GM23248 (cell line): Measurements from ENCODE around the gene GEMIN4. TPM values are rescaled to one million over a fixed set of nuclear protein-coding genes. Genes with fewer than 3 reads are reported as not detected.
"Not testable (repeated sequence)": the region's sequence is repeated elsewhere in the genome, so short reads cannot be mapped to it uniquely, and the experiment has no call there.

Experiments
- DNase-seq: peaks from one replicate; pipeline ENCODE4 v3.0.0-alpha.2; 2015
- H2AFZ ChIP-seq: fragments of 200-600 bp; sonication (generic); 2 replicates; pipeline ENCODE4 v1.6.1; 2016; ENCODE audit warnings: antibody characterized with exemption
- H3F3A ChIP-seq: fragments of 200-600 bp; sonication (generic); 2 replicates; pipeline ENCODE4 v1.6.1; 2016; ENCODE audit warnings: mild to moderate bottlenecking, antibody characterized with exemption, mixed run types; ENCODE audit not compliant: insufficient read depth
- H3K27ac ChIP-seq: fragments of 200-600 bp; sonication (generic); 2 replicates; pipeline ENCODE4 v1.5.1; 2016; ENCODE audit warnings: mild to moderate bottlenecking
- H3K27me3 ChIP-seq: fragments of 200-600 bp; sonication (generic); replicated peaks from 2 replicates; pipeline ENCODE4 v1.6.1; 2016; ENCODE audit warnings: mild to moderate bottlenecking; ENCODE audit not compliant: insufficient read depth
- H3K36me3 ChIP-seq: fragments of 200-600 bp; sonication (generic); 2 replicates; pipeline ENCODE4 v1.6.1; 2016; ENCODE audit warnings: low read depth, mild to moderate bottlenecking
- H3K4me1 ChIP-seq: fragments of 200-600 bp; sonication (generic); 2 replicates; pipeline ENCODE4 v1.6.1; 2016; ENCODE audit warnings: mild to moderate bottlenecking; ENCODE audit not compliant: insufficient read depth
- H3K4me2 ChIP-seq: fragments of 200-600 bp; sonication (generic); one replicate; pipeline ENCODE4 v1.6.1; 2016; ENCODE audit warnings: mild to moderate bottlenecking; ENCODE audit not compliant: unreplicated experiment
- H3K4me3 ChIP-seq: fragments of 200-600 bp; sonication (generic); 2 replicates; pipeline ENCODE4 v1.5.1; 2016; ENCODE audit warnings: mild to moderate bottlenecking
- H3K79me2 ChIP-seq: fragments of 200-600 bp; sonication (generic); 2 replicates; pipeline ENCODE4 v1.6.1; 2016; ENCODE audit warnings: mild to moderate bottlenecking; ENCODE audit not compliant: insufficient read depth
- H3K9ac ChIP-seq: fragments of 200-600 bp; sonication (generic); 2 replicates; pipeline ENCODE4 v1.6.1; 2016; ENCODE audit warnings: mild to moderate bottlenecking
- H3K9me2 ChIP-seq: fragments of 200-600 bp; sonication (generic); 2 replicates; pipeline ENCODE4 v1.6.1; 2016; ENCODE audit warnings: mixed run types, mild to moderate bottlenecking, moderate library complexity; ENCODE audit not compliant: insufficient read depth
- H3K9me3 ChIP-seq: fragments of 200-600 bp; sonication (generic); one replicate; pipeline ENCODE4 v1.6.1; 2017; ENCODE audit warnings: low read depth
- H4K20me1 ChIP-seq: fragments of 200-600 bp; sonication (generic); 2 replicates; pipeline ENCODE4 v1.6.0; 2016; ENCODE audit not compliant: insufficient read depth
- EZH2 ChIP-seq: fragments of 200-600 bp; sonication (generic); IDR thresholded peaks from 2 replicates; pipeline ENCODE4 v1.6.1; 2018; ENCODE audit warnings: antibody characterized with exemption, mild to moderate bottlenecking; ENCODE audit not compliant: insufficient read depth, poor library complexity, severe bottlenecking
- EZH2phosphoT487 ChIP-seq: fragments of 200-600 bp; sonication (generic); IDR thresholded peaks from 2 replicates; pipeline ENCODE4 v1.6.1; 2018; ENCODE audit warnings: antibody characterized with exemption, moderate library complexity, mild to moderate bottlenecking, low read depth; ENCODE audit not compliant: insufficient read depth
- WGBS, 2 experiments: methylation state at CpG; one replicate each; pipeline ENCODE4 v1.1.6; 2015 to 2017; ENCODE audit warnings: low lambda C conversion rate in 2 of 2, low coverage in 1 of 2; ENCODE audit errors: missing lambda C conversion rate in 2 of 2; 5-methylcytosine and 5-hydroxymethylcytosine counted together
- in situ Hi-C: fragments of 300-500 bp; cut with MboI; formaldehyde crosslinking; loops from 2 replicates; pipeline ENCODE4 v1.15.0; 2020
- polyA plus RNA-seq: library from polyadenylated mRNA; unstranded; fragments of >200 nt; fragmentation: Nextera tagmentation; extraction: Ambion mirVana; gene quantifications from 2 replicates; pipeline ENCODE4 v1.2.1, GENCODE V29; 2016
- total RNA-seq: library from RNA; depleted of rRNA; stranded (reverse); fragments of >200 nt; shearing (Covaris generic); gene quantifications from 2 replicates; pipeline ENCODE4 v1.2.3, GENCODE V29; 2014

The GEMIN4 gene
- total and polyA plus RNA-seq, 2 experiments from 2014 or later, result 11.1 to 18.2 TPM

GRCh38 chr17:752620-753219 lies 656 bp upstream of the GEMIN4 start:
- peak overlapping the region; percentile 99 for H2AFZ ChIP-seq
- peaks cover 11% of the 10 kb centered on the region; the same call in 1 of the 2 replicates for H3K4me1 ChIP-seq
- peak overlapping the region; percentile 85 for H3K4me3 ChIP-seq
- H4K20me1 ChIP-seq, result no peaks in the 10 kb centered on the region
- no peaks in the 10 kb centered on the region for H3K27me3 ChIP-seq
- H3K79me2 ChIP-seq, result peaks cover 38% of the 10 kb centered on the region
- H3K27ac ChIP-seq, result no peak overlapping the region
- H3K4me2 ChIP-seq, result peak overlapping the region; percentile 95
- H3K9ac ChIP-seq, result peak overlapping the region; percentile 88
- peak; percentile 76 for DNase-seq
- in situ Hi-C loops, result no loop called here
- H3K9me2 ChIP-seq, result no peaks in the 10 kb centered on the region
- no peak for TF ChIP-seq EZH2phosphoT487
- no peak for TF ChIP-seq EZH2
- no peaks in the 10 kb centered on the region for H3K36me3 ChIP-seq
- WGBS, 2 experiments, result 15 to 37% methylated on average over 30 to 43 of the region's 43 CpGs
- H3F3A ChIP-seq, result peaks cover 15% of the 10 kb centered on the region
- no peaks in the 10 kb centered on the region for H3K9me3 ChIP-seq

DNA sequence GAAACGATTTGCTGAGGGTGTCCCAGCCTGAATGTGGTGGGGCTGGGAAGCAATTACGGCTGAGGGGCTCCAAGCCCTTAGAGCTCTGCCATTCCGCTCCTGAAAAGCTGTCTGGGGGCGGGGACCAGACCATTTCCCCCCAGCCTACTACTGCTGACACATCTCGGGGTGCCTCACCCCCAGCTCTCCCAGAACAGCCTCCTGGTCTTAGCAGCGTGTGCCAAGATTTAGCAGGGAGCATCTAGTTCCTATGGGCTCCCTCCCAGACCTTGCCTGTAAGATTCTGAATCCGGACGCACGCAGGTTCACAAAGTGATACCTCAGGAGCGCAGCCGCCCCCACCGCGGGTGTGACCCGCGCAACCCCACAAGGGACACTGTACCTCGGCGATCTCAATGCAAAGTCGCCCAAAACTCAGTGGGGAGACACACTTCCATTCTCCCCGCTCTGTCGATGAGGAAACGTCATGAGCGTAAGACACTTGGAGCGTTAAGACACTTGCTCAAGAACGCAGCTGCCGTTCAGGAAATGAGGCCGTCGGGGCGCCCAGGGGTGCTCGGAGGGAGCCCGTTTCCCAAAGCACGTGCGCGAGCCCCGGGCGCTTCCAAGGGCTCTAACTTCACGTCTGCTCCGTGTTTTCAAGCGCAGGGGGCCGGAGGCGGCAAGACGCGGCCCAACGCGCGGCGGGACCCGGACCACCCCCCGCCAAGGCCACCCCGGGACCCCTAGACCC lies 629 bp downstream of the GEMIN4 start:
- H3K36me3 ChIP-seq, result no peaks in the 10 kb centered on the region
- no peaks in the 10 kb centered on the region for H3K27me3 ChIP-seq
- in situ Hi-C loops, result no loop called here
- peaks cover 15% of the 10 kb centered on the region for H3F3A ChIP-seq
- H4K20me1 ChIP-seq, result no peaks in the 10 kb centered on the region
- H3K4me2 ChIP-seq, result peak overlapping the region; percentile 92
- H2AFZ ChIP-seq, result peak overlapping the region; percentile 99
- H3K9me3 ChIP-seq, result no peaks in the 10 kb centered on the region
- H3K4me3 ChIP-seq, result peak overlapping the region; percentile 85
- peaks cover 11% of the 10 kb centered on the region; the same call in 1 of the 2 replicates for H3K4me1 ChIP-seq
- DNase-seq, result peak; percentile 75
- H3K9me2 ChIP-seq, result no peaks in the 10 kb centered on the region
- H3K27ac ChIP-seq, result peak overlapping the region; percentile 30
- peak overlapping the region; percentile 88 for H3K9ac ChIP-seq
- WGBS, 2 experiments, result 2 to 3% methylated on average over 48 to 49 of the region's 49 CpGs
- peaks cover 40% of the 10 kb centered on the region for H3K79me2 ChIP-seq
- TF ChIP-seq EZH2, result no peak
- no peak for TF ChIP-seq EZH2phosphoT487

- H3K9me2 ChIP-seq, result no peaks in the 10 kb centered on the region
- no peaks in the 10 kb centered on the region for H4K20me1 ChIP-seq
- no peaks in the 10 kb centered on the region for H3K9me3 ChIP-seq
- peaks cover 15% of the 10 kb centered on the region for H3F3A ChIP-seq
- peak overlapping the region; percentile 85 for H3K4me3 ChIP-seq
- H3K36me3 ChIP-seq, result no peaks in the 10 kb centered on the region
- H3K79me2 ChIP-seq, result peaks cover 40% of the 10 kb centered on the region
- in situ Hi-C loops, result no loop called here
- WGBS, 2 experiments, result 52 to 60% methylated on average over 8 of the region's 8 CpGs
- no peaks in the 10 kb centered on the region for H3K27me3 ChIP-seq
- peak overlapping the region; percentile 88 for H3K9ac ChIP-seq
- no peak overlapping the region for H3K27ac ChIP-seq
- DNase-seq, result peak; percentile 22
- peak overlapping the region; percentile 92 for H3K4me2 ChIP-seq
- TF ChIP-seq EZH2phosphoT487 (no peak), EZH2 (no peak)
- peaks cover 11% of the 10 kb centered on the region; the same call in 1 of the 2 replicates for H3K4me1 ChIP-seq
- H2AFZ ChIP-seq, result no peak overlapping the region
Observed at GRCh38 chr17:750431-751037, 1.5 kb downstream of the GEMIN4 start.

DNA sequence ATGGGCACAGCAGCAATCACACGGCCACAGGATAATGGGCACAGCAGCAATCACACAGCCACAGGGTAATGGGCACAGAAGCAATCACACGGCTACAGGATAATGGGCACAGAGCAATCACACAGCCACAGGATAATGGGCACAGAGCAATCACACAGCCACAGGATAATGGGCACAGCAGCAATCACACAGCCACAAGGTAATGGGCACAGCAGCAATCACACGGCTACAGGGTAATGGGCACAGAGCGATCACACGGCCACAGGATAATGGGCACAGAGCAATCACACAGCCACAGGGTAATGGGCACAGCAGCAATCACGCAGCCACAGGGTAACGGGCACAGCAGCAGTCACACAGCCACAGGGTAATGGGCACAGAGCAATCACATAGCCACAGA lies 2.7 kb downstream of the GEMIN4 start:
- H3K27me3 ChIP-seq, H3K9me3 ChIP-seq, H3K9ac ChIP-seq, H3F3A ChIP-seq, DNase-seq, H3K9me2 ChIP-seq, H3K4me3 ChIP-seq, H2AFZ ChIP-seq, H3K4me2 ChIP-seq, in situ Hi-C loops, H4K20me1 ChIP-seq, H3K27ac ChIP-seq, H3K36me3 ChIP-seq: not testable (repeated sequence)
- 69 to 75% methylated on average over 5 to 7 of the region's 7 CpGs for WGBS, 2 experiments
- Histone ChIP-seq H3K4me1 (peaks cover 11% of the 10 kb centered on the region; the same call in 1 of the 2 replicates), H3K79me2 (peaks cover 49% of the 10 kb centered on the region)

- WGBS, 2 experiments, result 96 to 97% methylated on average over 4 of the region's 4 CpGs
Observed at GRCh38 chr17:748604-749003, 3.5 kb downstream of the GEMIN4 start.

More at GRCh38 chr17:748604-749003, 3.5 kb downstream of the GEMIN4 start:
- H3K27me3 ChIP-seq, H2AFZ ChIP-seq, H4K20me1 ChIP-seq, H3K4me3 ChIP-seq, H3K4me2 ChIP-seq, H3K9me2 ChIP-seq, H3K9ac ChIP-seq, DNase-seq, H3F3A ChIP-seq, H3K27ac ChIP-seq, H3K9me3 ChIP-seq, H3K36me3 ChIP-seq, in situ Hi-C loops: not testable (repeated sequence)
- Histone ChIP-seq H3K4me1 (peaks cover 11% of the 10 kb centered on the region; the same call in 1 of the 2 replicates), H3K79me2 (peaks cover 56% of the 10 kb centered on the region)
